A673 (cell line): ENCODE data around the gene TRIM64C. TPM values are rescaled to one million over a fixed set of nuclear protein-coding genes. Genes with fewer than 3 reads are reported as not detected.
"Not testable (repeated sequence)": the region's sequence is repeated elsewhere in the genome, so short reads cannot be mapped to it uniquely, and the experiment has no call there.

Source experiments
- Bru-seq: library from RNA; stranded (reverse); fragments of 400-500 nt; gene quantifications from one replicate; lab custom pipeline; 2021; lab: Mats Ljungman, UMichigan
- BruChase-seq, 2 experiments: library from RNA; stranded (reverse); fragments of 400-500 nt; gene quantifications; one replicate each; lab custom pipeline; 2021; lab: Mats Ljungman, UMichigan
- BruUV-seq: library from RNA; stranded (reverse); fragments of 400-500 nt; replicated peaks from 2 replicates; lab custom pipeline; 2021; lab: Mats Ljungman, UMichigan
- CTCF ChIA-PET: fragments of 300-600 bp; sonication (Branson Sonifier 250); formaldehyde crosslinking; loops from one replicate; lab custom pipeline; 2022; ENCODE audit warnings: antibody characterized with exemption; lab: Charles Lee
- POLR2A ChIA-PET: fragments of 300-600 bp; sonication (Branson Sonifier 250); formaldehyde crosslinking; loops from one replicate; lab custom pipeline; 2022; ENCODE audit warnings: antibody characterized with exemption; ENCODE audit not compliant: low non-redundant PET; lab: Charles Lee
- DNase-seq: peaks from one replicate; pipeline ENCODE4 v3.0.0-alpha.2; 2015; ENCODE audit warnings: low spot score
- H3K27ac ChIP-seq: fragments of 200-600 bp; sonication (generic); 2 replicates; pipeline ENCODE4 v1.5.1; 2016; ENCODE audit warnings: mixed run types, low read depth, mild to moderate bottlenecking, mixed read lengths, antibody characterized with exemption, low read length; ENCODE audit not compliant: poor library complexity, severe bottlenecking
- H3K27me3 ChIP-seq: fragments of 200-600 bp; sonication (generic); replicated peaks from 2 replicates; pipeline ENCODE4 v1.6.1; 2017; ENCODE audit warnings: mixed run types, low read depth, mild to moderate bottlenecking, mixed read lengths, antibody characterized with exemption, low read length; ENCODE audit not compliant: insufficient read depth, poor library complexity
- H3K36me3 ChIP-seq: fragments of 200-600 bp; sonication (generic); 2 replicates; pipeline ENCODE4 v1.6.1; 2016; ENCODE audit warnings: mixed run types, mild to moderate bottlenecking, mixed read lengths, antibody characterized with exemption, low read length; ENCODE audit not compliant: insufficient read depth, poor library complexity, severe bottlenecking
- H3K4me1 ChIP-seq: fragments of 200-600 bp; sonication (generic); 2 replicates; pipeline ENCODE4 v1.6.1; 2017; ENCODE audit warnings: mixed run types, mild to moderate bottlenecking, mixed read lengths, antibody characterized with exemption, low read length; ENCODE audit not compliant: insufficient read depth, poor library complexity, severe bottlenecking
- H3K4me3 ChIP-seq: fragments of 200-600 bp; sonication (generic); 2 replicates; pipeline ENCODE4 v1.5.1; 2016; ENCODE audit warnings: low read depth, mixed run types, mild to moderate bottlenecking, mixed read lengths, low read length; ENCODE audit not compliant: poor library complexity, severe bottlenecking
- H3K9me3 ChIP-seq: fragments of 200-600 bp; sonication (generic); 2 replicates; pipeline ENCODE4 v1.6.1; 2016; ENCODE audit warnings: mixed run types, low read depth, mild to moderate bottlenecking, mixed read lengths, antibody characterized with exemption, low read length; ENCODE audit not compliant: poor library complexity, severe bottlenecking
- intact Hi-C: fragments of 100-400 bp; cut with micrococcal nuclease; formaldehyde crosslinking; loops from one replicate; pipeline ENCODE4 v1.10.0; 2022; ENCODE audit not compliant: unreplicated experiment
- long read RNA-seq: library from polyadenylated mRNA; stranded (forward); transcript quantifications from one replicate; pipeline ENCODE4 v2.0.0, GENCODE V29; 2022
- total RNA-seq: library from RNA; stranded (reverse); gene quantifications from 2 replicates; pipeline ENCODE4 v1.2.3, GENCODE V29; 2021

Gene TRIM64C, protein sequence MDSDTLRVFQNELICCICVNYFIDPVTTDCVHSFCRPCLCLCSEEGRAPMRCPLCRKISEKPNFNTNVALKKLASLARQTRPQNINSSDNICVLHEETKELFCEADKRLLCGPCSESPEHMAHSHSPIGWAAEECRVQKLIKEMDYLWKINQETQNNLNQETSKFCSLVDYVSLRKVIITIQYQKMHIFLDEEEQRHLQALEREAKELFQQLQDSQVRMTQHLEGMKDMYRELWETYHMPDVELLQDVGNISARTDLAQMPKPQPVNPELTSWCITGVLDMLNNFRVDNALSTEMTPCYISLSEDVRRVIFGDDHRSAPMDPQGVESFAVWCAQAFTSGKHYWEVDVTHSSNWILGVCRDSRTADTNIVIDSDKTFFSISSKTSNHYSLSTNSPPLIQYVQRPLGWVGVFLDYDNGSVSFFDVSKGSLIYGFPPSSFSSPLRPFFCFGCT
- total RNA-seq: not detected in 2 replicates
- not detected for Bru-seq, nascent RNA
- not detected for BruChase-seq, experiment 1, labeled RNA remaining after a 2-hour chase
- not detected for BruChase-seq, experiment 2, labeled RNA remaining after a 6-hour chase
- long read RNA-seq: 0 reads

GRCh38 chr11:49059012-49059411 lies at the start of gene TRIM64C:
TSS of gene TRIM64C (minus strand) at chr11:49059112. CDS start at chr11:49059112, 0 bp downstream.
- H3K27me3 ChIP-seq, H3K4me1 ChIP-seq, DNase-seq, H3K27ac ChIP-seq, H3K9me3 ChIP-seq, H3K4me3 ChIP-seq, intact Hi-C loops, BruUV-seq, H3K36me3 ChIP-seq: not testable (repeated sequence)
- ChIA-PET POLR2A (interaction anchor here (0.7 kb wide), 1 partner anchor 9 kb away, joined by 10 read pairs; no protein-coding TSS in a partner anchor), CTCF (interaction anchor here (0.6 kb wide), 1 partner anchor 463 kb away, joined by 3 read pairs; no protein-coding TSS in a partner anchor)

DNA sequence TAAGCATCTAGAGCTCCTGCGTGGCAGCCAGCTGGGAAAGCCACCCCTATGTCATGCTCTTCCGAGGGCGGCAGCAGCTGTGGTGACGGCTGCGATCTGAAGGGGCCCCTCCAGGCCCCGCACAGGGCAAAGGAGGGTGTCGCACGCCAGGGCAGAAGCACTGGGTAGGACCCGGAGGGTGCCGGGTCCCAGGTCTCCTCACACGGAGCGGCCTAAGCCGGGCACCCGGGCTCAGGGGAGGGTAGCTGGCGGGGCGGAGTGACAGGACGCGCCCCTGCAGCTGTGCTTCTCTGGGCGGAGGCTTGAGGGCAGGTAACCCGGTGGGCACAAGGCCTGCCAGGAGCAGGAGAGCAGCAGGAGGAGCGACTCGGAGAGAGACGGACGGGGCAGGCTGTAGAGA lies 43.4 kb upstream of the TRIM64C start:
- POLR2A ChIA-PET, BruUV-seq, intact Hi-C loops, H3K27ac ChIP-seq, DNase-seq, CTCF ChIA-PET, H3K4me3 ChIP-seq, H3K4me1 ChIP-seq, H3K36me3 ChIP-seq, H3K27me3 ChIP-seq, H3K9me3 ChIP-seq: not testable (repeated sequence)

- H3K27me3 ChIP-seq, H3K27ac ChIP-seq, H3K9me3 ChIP-seq, H3K4me3 ChIP-seq, BruUV-seq, H3K4me1 ChIP-seq, H3K36me3 ChIP-seq, POLR2A ChIA-PET, DNase-seq, intact Hi-C loops: not testable (repeated sequence)
- CTCF ChIA-PET: interaction anchor here (0.7 kb wide), 3 partner anchors 71 to 762 kb away, joined by 4 to 7 read pairs (median 4); no protein-coding TSS in a partner anchor
Observed at GRCh38 chr11:49069897-49070296, 11.0 kb upstream of the TRIM64C start.

DNA sequence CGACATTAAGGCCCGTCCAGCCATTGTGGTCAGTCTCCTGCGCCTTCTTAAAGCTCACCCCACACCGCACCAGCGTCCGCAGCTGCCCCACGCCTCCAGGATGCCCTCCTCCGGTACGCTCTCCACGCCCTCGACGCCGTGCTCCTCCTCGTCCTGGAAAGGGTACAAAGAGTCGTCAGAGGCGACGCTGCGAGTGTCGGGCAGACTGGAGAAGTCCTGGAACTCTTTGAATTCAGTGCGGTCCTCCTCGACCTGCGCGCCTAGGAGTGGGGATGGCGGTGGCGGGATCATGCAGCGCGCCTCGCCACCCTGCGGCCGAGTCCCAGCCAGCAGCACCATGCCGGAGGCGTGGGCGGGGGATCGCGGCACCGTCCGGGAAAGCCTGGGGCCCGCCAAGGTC lies 9.1 kb downstream of the TRIM64C start:
- H3K4me3 ChIP-seq, DNase-seq, H3K4me1 ChIP-seq, H3K36me3 ChIP-seq, CTCF ChIA-PET, POLR2A ChIA-PET, H3K27me3 ChIP-seq, intact Hi-C loops, BruUV-seq, H3K9me3 ChIP-seq, H3K27ac ChIP-seq: not testable (repeated sequence)

DNA sequence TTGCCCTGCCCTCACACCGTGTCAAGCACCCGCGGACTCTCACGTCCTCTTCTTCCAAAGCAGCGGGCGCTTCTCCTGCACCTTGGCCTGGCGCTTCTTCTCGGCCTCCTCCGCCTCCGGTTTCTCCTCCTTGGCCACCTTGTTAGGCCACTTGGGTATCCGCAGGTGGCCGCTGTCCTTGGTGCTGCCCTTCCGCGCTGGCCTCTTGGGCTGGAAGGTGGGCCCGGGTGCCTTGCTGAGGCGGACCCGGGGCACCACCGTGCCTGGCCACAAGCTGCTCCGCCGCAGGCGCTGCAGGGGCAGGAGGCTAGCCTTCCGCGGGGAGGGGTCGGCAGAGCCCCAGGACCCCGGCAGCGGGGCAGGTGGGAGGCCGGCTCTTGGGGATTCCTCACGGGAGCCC lies 10.7 kb downstream of the TRIM64C start:
- H3K36me3 ChIP-seq, DNase-seq, CTCF ChIA-PET, H3K4me1 ChIP-seq, intact Hi-C loops, POLR2A ChIA-PET, H3K4me3 ChIP-seq, BruUV-seq, H3K9me3 ChIP-seq, H3K27me3 ChIP-seq, H3K27ac ChIP-seq: not testable (repeated sequence)

DNA sequence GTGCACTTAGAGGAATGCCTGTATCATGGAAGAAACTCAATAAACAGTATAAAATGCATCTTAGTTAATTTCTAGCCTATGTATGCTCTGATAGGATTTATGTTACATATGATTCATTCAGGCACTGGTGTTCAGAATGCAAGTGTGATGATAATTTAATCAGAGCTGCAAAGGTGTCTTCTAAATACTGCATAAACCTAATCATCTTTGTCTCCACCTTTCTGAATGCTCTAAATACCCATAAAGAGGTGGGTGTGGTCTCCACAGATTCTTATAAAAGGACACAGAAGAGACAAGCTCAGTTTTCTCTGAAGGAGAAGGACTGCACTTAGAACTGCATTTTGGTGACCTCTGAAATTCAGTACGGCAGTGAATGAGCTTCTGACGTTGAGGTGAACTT lies 30.4 kb downstream of the TRIM64C start, which contains the start of gene TRIM49B:
TRIM49B (plus strand) TSS at position 301 of the 400 bp plus-strand sequence. CDS start 2,777 bp downstream, outside the sequence.
- not testable (repeated sequence) for DNase-seq, BruUV-seq

More for the DNA sequence above, 30.4 kb downstream of the TRIM64C start, which contains the start of gene TRIM49B:
- H3K36me3 ChIP-seq, intact Hi-C loops, H3K27me3 ChIP-seq, CTCF ChIA-PET, H3K4me3 ChIP-seq, H3K4me1 ChIP-seq, H3K9me3 ChIP-seq, H3K27ac ChIP-seq, POLR2A ChIA-PET: not testable (repeated sequence)
